Thyroid gland (tissue), 4 donors: ENCODE measurements around the gene MYLK.

Source experiments
- POLR2A ChIP-seq, 2 donors: fragments of 450-650 bp; IDR thresholded peaks; one replicate each; pipeline ENCODE4 v1.6.1; 2017; ENCODE audit warnings: antibody characterized with exemption in 2 of 2, mild to moderate bottlenecking in 2 of 2, moderate library complexity in 1 of 2
- TF ChIP-seq, protein P1 (sequence below), 6 experiments: fragments of 200-600 bp in 3 of 6; fragments of 450-650 bp in 3 of 6; sonication (generic) in 3 of 6; IDR thresholded peaks; one replicate each; pipeline ENCODE4 v1.5.1; 2016 to 2019; ENCODE audit warnings: antibody characterized with exemption in 6 of 6, mild to moderate bottlenecking in 2 of 6, inconsistent platforms in 1 of 6, moderate library complexity in 1 of 6

DNA sequence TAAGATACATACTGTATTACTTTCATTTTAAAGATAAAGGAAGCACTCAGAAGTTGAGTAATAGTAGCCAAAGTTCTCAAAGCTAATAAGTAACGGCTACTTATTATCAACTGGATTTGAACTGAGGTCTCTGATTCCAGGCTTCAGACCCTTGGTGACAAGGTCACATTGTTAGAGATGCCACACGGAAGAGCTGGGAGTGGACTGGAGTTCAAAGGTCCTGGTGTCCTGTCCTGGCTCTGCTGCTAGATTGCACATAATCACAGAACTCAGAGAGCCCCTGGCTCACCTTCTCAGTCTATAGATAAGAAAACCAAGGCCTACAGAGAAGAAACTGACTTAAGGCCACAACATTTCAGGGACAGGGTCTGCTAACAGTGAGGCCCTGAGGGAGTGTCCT is 75.3 kb downstream of the MYLK start:
- TF ChIP-seq, protein P1, sequence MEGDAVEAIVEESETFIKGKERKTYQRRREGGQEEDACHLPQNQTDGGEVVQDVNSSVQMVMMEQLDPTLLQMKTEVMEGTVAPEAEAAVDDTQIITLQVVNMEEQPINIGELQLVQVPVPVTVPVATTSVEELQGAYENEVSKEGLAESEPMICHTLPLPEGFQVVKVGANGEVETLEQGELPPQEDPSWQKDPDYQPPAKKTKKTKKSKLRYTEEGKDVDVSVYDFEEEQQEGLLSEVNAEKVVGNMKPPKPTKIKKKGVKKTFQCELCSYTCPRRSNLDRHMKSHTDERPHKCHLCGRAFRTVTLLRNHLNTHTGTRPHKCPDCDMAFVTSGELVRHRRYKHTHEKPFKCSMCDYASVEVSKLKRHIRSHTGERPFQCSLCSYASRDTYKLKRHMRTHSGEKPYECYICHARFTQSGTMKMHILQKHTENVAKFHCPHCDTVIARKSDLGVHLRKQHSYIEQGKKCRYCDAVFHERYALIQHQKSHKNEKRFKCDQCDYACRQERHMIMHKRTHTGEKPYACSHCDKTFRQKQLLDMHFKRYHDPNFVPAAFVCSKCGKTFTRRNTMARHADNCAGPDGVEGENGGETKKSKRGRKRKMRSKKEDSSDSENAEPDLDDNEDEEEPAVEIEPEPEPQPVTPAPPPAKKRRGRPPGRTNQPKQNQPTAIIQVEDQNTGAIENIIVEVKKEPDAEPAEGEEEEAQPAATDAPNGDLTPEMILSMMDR (IDR thresholded peaks at IDR 0.05), result no peak
- TF ChIP-seq POLR2A (IDR thresholded peaks at IDR 0.05), result no peak
